ENCODE results near the gene ACKR2. TPM values are rescaled to one million over a fixed set of nuclear protein-coding genes. Genes with fewer than 3 reads are reported as not detected.

ACKR2 gene
- total RNA-seq, 1 experiment from 2014 or later, result 0.76 TPM

DNA sequence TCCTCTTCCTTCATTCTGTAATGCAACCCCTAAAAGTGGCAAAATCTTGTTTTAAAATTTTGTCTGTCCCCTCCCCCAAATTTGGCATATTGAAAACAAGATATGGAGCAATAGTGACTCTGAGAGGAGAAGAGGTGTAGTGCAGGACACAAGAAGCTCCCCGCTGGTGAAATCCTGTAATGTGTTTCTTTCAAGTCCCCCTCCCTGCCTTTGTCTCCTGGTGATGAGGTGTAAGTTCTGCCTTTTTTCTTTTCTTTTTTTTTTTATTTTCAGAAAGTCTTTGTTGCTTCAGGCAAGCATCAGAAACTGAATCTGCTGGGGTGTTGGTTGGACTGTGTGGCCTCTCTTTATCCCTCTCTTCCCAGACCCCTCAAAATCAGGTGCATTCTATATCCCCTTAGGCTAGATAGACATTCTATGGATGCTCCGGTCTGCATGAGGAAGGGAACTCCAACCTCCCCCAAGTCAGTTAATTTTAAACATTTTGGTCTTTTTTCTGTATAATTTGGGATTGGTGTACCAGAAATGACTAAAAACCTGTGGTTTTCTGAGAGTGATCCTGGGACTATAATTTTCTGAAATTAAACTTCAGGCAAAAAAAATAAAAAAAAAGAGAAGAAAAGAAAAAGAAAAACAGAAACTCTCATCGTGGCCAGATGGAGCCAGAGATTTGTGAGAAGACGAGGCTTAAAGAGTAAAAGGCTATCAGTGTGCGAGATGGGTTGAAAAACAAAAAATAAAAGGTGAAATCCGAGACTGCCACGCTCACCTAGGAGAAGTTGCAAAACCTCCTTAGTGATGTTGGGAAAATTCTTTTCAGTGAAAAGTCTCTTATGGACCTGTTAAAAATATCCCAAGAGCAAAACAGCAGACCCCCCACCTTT, 21.4 kb downstream of the ACKR2 start (continued):
- no peak for TF ChIP-seq TCF7L2 (IDR thresholded peaks at IDR 0.05; ENCODE audit: borderline replicate concordance, extremely low read depth, insufficient read depth, insufficient read length)
- TF ChIP-seq SP1 (IDR thresholded peaks at IDR 0.05; ENCODE audit: low read depth), result no peak
- no peak for TF ChIP-seq POLR2AphosphoS5 (IDR thresholded peaks at IDR 0.05; ENCODE audit: low read depth, low read length)
- peak; percentile 59 for TF ChIP-seq RAD21 (IDR thresholded peaks at IDR 0.05; ENCODE audit: low read depth)
- no peak for TF ChIP-seq CBX3 (IDR thresholded peaks at IDR 0.05; ENCODE audit: low read depth)

DNA sequence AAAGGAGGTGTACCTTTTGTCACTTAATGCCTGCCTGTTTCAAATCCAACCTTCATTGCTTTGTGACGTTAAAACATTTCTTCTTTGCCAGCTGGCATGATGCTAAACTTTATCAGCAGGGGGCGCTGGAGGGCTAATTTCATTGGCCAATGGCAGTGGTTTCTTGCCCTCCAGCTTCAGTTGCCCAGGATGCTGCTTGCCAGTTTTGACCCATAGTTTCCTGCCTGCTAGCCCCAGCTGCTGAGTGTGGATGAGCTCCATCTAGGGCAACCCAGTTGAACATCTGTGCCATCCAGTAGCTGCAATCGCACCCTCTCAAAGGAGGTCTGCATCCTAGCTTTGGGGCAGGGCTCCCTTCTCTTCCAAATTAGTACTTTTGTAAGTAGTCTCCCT, 22.1 kb downstream of the ACKR2 start:
- H3K4me1 ChIP-seq (ENCODE audit: control insufficient read depth in 1 of 2, insufficient read depth in 2 of 2, low read length in 2 of 2), result peaks cover 3 to 29% of the 10 kb centered on the region in 2 experiments
- peak overlapping the region; percentile 42 for H3K4me2 ChIP-seq (ENCODE audit: low read length)
- POLR2A ChIA-PET, result interaction anchor here (0.6 kb wide), 2 partner anchors 11 to 28 kb away, joined by 3 read pairs; no protein-coding TSS in a partner anchor

More for the DNA sequence above, 22.1 kb downstream of the ACKR2 start:
- ATAC-seq (peak; percentile 86), DNase-seq (ENCODE audit: low read depth, low spot score) (peak; percentile 65)
- H3K4me3 ChIP-seq (replicated peaks in 1 of 2; ENCODE audit: low read depth in 1 of 2, low read length in 2 of 2), result no peak overlapping the region
- no peak overlapping the region for H3K9ac ChIP-seq (ENCODE audit: low read length)
- no peaks in the 10 kb centered on the region for H3K9me3 ChIP-seq (ENCODE audit: control insufficient read depth in 1 of 2, insufficient read depth in 1 of 2, low read depth in 1 of 2, low read length in 2 of 2)
- BruUV-seq (replicated peaks), result no TSS peak
- no peaks in the 10 kb centered on the region for H3K79me2 ChIP-seq (ENCODE audit: insufficient read depth, low read length)
- no peak overlapping the region for H3K27ac ChIP-seq (ENCODE audit: low read depth, low read length)
- H3K27me3 ChIP-seq (ENCODE audit: insufficient read depth, low read length), result no peaks in the 10 kb centered on the region
- H2AFZ ChIP-seq (ENCODE audit: low read depth, low read length, poor library complexity, severe bottlenecking), result peak overlapping the region; percentile 93
- intact Hi-C loops (cut with micrococcal nuclease), result loop anchor here (1.0 to 10.0 kb wide), 5 partner anchors 50 to 601 kb away; no protein-coding TSS in a partner anchor
- ChIA-PET RAD21 (ENCODE audit: low non-redundant PET in 1 of 2, low total read pairs in 2 of 2, uncharacterized antibody in 2 of 2, unreplicated experiment in 2 of 2) (no interaction called here), CTCF (interaction anchor here (1.0 to 2.0 kb wide), 11 partner anchors 9 to 602 kb away, joined by 3 to 25 read pairs (median 7); partner anchors contain the start of gene HIGD1A)
- no peaks in the 10 kb centered on the region for H3K36me3 ChIP-seq (ENCODE audit: control insufficient read depth in 1 of 2, insufficient read depth in 2 of 2, low read length in 2 of 2)
- H4K20me1 ChIP-seq (ENCODE audit: insufficient read depth), result no peaks in the 10 kb centered on the region
- TF ChIP-seq ZFX (IDR thresholded peaks at IDR 0.05), result no peak
- TF ChIP-seq, protein P1, sequence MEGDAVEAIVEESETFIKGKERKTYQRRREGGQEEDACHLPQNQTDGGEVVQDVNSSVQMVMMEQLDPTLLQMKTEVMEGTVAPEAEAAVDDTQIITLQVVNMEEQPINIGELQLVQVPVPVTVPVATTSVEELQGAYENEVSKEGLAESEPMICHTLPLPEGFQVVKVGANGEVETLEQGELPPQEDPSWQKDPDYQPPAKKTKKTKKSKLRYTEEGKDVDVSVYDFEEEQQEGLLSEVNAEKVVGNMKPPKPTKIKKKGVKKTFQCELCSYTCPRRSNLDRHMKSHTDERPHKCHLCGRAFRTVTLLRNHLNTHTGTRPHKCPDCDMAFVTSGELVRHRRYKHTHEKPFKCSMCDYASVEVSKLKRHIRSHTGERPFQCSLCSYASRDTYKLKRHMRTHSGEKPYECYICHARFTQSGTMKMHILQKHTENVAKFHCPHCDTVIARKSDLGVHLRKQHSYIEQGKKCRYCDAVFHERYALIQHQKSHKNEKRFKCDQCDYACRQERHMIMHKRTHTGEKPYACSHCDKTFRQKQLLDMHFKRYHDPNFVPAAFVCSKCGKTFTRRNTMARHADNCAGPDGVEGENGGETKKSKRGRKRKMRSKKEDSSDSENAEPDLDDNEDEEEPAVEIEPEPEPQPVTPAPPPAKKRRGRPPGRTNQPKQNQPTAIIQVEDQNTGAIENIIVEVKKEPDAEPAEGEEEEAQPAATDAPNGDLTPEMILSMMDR (IDR thresholded peaks at IDR 0.05 in 2 of 3, conservative IDR thresholded peaks at IDR 0.05 in 1 of 3; ENCODE audit: borderline replicate concordance in 1 of 3, insufficient read depth in 1 of 3, low read depth in 2 of 3, low read length in 2 of 3), result peak; percentile 76 to 90 (median 84); a peak in 5 of 6 replicates
- TF ChIP-seq SIN3A (IDR thresholded peaks at IDR 0.05; ENCODE audit: low read depth), result no peak
- TF ChIP-seq SRF (IDR thresholded peaks at IDR 0.05; ENCODE audit: low read depth), result no peak
- TF ChIP-seq ELF1 (IDR thresholded peaks at IDR 0.05; ENCODE audit: borderline replicate concordance, low read depth), result no peak
- no peak for TF ChIP-seq YY1 (IDR thresholded peaks at IDR 0.05; ENCODE audit: extremely low read depth, insufficient replicate concordance, low read depth, low read length)
- TF ChIP-seq, protein P2, sequence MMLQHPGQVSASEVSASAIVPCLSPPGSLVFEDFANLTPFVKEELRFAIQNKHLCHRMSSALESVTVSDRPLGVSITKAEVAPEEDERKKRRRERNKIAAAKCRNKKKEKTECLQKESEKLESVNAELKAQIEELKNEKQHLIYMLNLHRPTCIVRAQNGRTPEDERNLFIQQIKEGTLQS (IDR thresholded peaks at IDR 0.05), result no peak
- TF ChIP-seq, protein P3, sequence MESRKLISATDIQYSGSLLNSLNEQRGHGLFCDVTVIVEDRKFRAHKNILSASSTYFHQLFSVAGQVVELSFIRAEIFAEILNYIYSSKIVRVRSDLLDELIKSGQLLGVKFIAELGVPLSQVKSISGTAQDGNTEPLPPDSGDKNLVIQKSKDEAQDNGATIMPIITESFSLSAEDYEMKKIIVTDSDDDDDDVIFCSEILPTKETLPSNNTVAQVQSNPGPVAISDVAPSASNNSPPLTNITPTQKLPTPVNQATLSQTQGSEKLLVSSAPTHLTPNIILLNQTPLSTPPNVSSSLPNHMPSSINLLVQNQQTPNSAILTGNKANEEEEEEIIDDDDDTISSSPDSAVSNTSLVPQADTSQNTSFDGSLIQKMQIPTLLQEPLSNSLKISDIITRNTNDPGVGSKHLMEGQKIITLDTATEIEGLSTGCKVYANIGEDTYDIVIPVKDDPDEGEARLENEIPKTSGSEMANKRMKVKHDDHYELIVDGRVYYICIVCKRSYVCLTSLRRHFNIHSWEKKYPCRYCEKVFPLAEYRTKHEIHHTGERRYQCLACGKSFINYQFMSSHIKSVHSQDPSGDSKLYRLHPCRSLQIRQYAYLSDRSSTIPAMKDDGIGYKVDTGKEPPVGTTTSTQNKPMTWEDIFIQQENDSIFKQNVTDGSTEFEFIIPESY (IDR thresholded peaks at IDR 0.05; ENCODE audit: extremely low read depth, insufficient replicate concordance, low read length), result no peak
- TF ChIP-seq CBX3 (IDR thresholded peaks at IDR 0.05; ENCODE audit: low read depth), result peak; percentile 79
- no peak for TF ChIP-seq TCF7L2 (IDR thresholded peaks at IDR 0.05; ENCODE audit: borderline replicate concordance, extremely low read depth, insufficient read depth, insufficient read length)
- no peak for TF ChIP-seq SP1 (IDR thresholded peaks at IDR 0.05; ENCODE audit: low read depth)
- peak; percentile 71 for TF ChIP-seq RAD21 (IDR thresholded peaks at IDR 0.05; ENCODE audit: low read depth)
- TF ChIP-seq EGR1 (IDR thresholded peaks at IDR 0.05; ENCODE audit: low read depth), result no peak
- H3K9me2 ChIP-seq (ENCODE audit: insufficient read depth), result no peaks in the 10 kb centered on the region
